Urinary bladder (tissue), 4 donors: ENCODE results near the gene ASIP. TPM values are rescaled to one million over a fixed set of nuclear protein-coding genes. Genes with fewer than 3 reads are reported as not detected.
"Not testable (repeated sequence)": the region's sequence is repeated elsewhere in the genome, so short reads cannot be mapped to it uniquely, and the experiment has no call there.

ENCODE experiments used
- DNase-seq: peaks from one replicate; pipeline ENCODE4 v3.0.0-alpha.2; 2015; ENCODE audit errors: extremely low spot score
- H3K27ac ChIP-seq: one replicate; pipeline ENCODE4 v1.5.1; 2013; ENCODE audit warnings: low read depth, mild to moderate bottlenecking, moderate library complexity
- H3K36me3 ChIP-seq: one replicate; pipeline ENCODE4 v1.6.1; 2013; ENCODE audit warnings: mild to moderate bottlenecking, moderate library complexity; ENCODE audit not compliant: insufficient read depth
- H3K4me1 ChIP-seq: one replicate; pipeline ENCODE4 v1.6.1; 2013; ENCODE audit warnings: mild to moderate bottlenecking, moderate library complexity; ENCODE audit not compliant: insufficient read depth
- H3K4me3 ChIP-seq: one replicate; pipeline ENCODE4 v1.5.1; 2013; ENCODE audit warnings: low read depth, low read length
- WGBS: extraction: QIAGEN DNeasy Blood & Tissue Kit; methylation state at CpG from one replicate; pipeline ENCODE4 v1.1.7; 2013; 5-methylcytosine and 5-hydroxymethylcytosine counted together
- polyA plus RNA-seq: library from polyadenylated mRNA; stranded (reverse); fragments of 200-250 nt; gene quantifications from one replicate; pipeline ENCODE4 v1.2.3, GENCODE V29; 2013
- total RNA-seq: library from RNA; depleted of rRNA; stranded (reverse); fragments of >200 nt; gene quantifications from one replicate; pipeline ENCODE4 v1.2.3, GENCODE V29; 2014
- donor health status: healthy with polysubstance abuse.
- donor health status: healthy.

The ASIP gene
- total and polyA plus RNA-seq, 2 donors = 0.80 TPM; not detected in 1

DNA sequence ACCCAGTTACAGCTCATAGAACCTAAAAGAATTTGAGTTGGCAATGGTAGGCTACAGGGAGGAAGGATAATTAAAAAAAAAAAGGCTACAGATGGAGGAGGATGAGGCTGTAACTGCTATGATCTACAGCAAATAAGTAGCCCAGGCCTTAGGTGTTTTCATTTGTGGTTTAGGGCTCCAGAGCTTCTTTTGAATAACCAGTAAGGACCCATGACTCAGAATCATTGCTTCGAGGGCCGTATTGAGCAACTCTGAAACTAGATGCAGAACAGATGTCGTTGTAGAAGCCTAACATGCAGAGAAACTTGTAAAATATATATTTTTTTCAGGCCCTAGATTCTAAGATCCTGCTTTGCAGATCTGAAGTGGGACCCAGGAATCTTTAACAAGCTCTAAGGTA lies 19.0 kb upstream of the ASIP start:
- Histone ChIP-seq H3K27ac (no peak overlapping the region), H3K4me3 (no peak overlapping the region), H3K4me1 (no peaks in the 10 kb centered on the region), H3K36me3 (no peaks in the 10 kb centered on the region)
- WGBS = 55% methylated on average over 3 of the region's 3 CpGs
- DNase-seq = no peak

DNA sequence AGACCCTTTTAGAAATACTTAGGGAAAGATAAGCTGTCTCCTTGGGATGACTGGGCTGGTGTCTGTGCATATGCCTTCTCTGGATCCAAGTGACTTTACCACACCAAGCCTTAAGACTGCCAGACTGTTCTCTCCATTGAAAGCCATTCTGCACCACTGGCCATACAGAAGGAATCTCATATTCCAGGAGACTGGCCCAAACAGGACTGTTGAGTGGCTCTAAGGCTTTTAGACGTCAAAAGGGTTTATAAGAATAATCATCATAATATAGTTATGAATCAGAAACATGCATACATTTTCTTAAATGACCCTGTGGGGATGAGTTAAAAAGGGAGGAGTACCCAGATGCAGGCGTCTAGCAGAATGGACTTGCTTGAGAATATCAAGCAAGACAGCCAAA lies 17.0 kb upstream of the ASIP start:
- not testable (repeated sequence) for DNase-seq, H3K27ac ChIP-seq, H3K36me3 ChIP-seq, H3K4me3 ChIP-seq, H3K4me1 ChIP-seq
- 92% methylated on average over 2 of the region's 2 CpGs for WGBS

DNA sequence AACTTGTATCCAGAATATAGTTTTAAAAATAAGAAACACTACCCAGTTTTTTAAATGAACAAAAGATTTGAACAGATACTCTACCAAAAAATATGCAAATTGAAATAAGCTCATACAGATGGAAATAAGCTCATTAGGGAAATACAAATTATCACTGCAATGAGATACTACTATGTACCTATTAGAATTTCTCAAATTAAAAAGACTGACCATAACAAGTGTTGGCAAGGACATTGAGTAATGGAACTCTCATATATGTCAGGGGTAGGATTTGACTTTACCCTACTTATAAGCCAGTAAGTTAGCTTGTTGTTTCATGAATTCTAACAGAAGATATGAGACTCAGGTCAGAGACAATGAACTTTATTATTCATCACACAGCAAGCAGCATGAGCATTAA lies 9.6 kb upstream of the ASIP start:
- DNase-seq = no peak
- Histone ChIP-seq H3K4me3 (no peak overlapping the region), H3K36me3 (no peaks in the 10 kb centered on the region), H3K4me1 (no peaks in the 10 kb centered on the region), H3K27ac (no peak overlapping the region)

DNA sequence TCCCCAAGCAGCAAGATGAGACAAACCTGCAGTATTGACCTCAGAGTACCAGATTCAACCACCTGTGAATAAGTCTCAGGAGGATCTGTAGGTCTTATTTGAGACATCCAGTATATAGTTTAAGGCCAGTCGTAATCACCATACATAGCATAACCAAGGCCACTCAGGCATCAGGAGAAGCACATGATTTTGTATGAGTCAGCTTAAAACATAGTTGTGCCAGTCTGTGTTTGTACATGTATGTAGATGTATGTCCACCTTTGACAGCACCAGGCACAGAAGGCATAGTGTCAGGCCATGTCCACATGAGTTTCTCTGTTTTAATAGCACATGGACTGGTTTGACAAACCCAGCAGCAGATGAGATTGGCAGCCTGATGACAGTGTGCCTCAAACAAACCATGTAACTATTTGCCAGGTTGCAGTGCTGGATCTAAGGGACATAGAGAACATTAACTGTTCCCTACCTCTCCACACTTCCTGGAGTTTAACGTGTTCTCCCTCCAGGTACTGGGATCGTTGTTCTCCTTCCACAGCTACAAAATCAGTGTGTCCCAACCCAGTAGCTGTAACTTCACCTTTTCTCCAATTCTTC lies 8.6 kb upstream of the ASIP start:
- WGBS = 91% methylated on average over 3 of the region's 3 CpGs
- no peaks in the 10 kb centered on the region for H3K4me1 ChIP-seq
- no peaks in the 10 kb centered on the region for H3K36me3 ChIP-seq
- DNase-seq = no peak
- H3K4me3 ChIP-seq = no peak overlapping the region
- no peak overlapping the region for H3K27ac ChIP-seq

DNA sequence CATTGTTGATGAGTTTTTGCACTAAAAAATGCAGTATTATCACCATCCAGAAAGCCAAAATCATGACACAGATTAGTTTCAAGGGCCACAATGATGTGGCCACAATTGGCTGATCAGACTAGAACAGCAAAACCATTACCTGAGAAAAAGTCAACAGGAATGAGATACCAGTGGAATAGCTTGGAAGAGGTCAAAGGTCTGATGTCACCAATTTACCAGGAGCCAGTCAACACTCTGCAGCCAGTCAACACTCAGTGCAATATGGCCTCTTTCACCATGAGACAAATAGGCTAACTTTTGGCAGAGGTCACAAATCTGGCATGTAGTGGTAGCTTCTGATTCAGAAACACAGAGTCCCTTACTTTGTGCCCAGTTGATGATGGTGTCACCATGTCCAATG lies 7.5 kb upstream of the ASIP start:
- Histone ChIP-seq H3K36me3 (no peaks in the 10 kb centered on the region), H3K27ac (no peak overlapping the region), H3K4me3 (no peak overlapping the region), H3K4me1 (no peaks in the 10 kb centered on the region)
- DNase-seq = no peak

DNA sequence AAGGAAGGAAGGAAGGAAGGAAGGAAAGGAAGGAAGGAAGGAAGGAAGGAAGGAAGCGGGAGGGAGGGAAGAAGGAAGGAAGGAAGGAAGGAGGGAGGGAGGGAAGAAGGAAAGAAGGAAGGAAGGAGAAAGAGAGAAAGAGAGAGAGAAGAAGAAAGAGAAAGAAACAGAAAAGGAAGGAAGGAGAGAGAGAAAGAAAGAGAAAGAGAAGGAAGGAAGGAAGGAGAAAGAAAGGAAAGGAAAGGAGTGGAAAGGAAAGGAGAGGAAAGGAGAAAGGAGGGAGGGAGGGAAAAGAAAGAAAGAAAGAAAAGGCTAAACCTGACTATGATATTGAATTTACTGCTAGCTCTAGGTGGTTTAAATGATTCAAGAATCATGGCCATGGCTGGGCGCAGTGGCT lies 5.3 kb upstream of the ASIP start:
- Histone ChIP-seq H3K36me3 (no peaks in the 10 kb centered on the region), H3K4me3 (no peak overlapping the region), H3K4me1 (no peaks in the 10 kb centered on the region), H3K27ac (no peak overlapping the region)
- no peak for DNase-seq
- WGBS = 99% methylated on average over 2 of the region's 2 CpGs

DNA sequence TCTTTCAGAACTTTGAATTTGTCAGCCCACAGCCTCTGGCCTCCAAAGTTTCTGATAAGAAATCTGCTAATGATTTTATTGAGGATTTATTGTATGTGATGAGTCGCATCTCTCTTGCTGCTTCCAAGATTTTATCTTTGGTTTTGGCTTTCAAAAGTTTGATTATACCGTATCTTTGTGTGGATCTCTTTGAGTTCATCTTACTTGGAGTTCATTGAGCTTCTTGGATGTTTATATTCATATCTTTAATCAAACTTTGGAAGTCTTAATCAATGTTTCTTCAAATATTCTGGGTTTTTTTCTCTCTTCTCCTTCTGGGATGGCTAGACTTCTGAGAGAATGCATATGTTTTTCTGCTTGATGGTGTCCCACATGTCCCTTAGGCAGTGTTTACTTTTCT lies 3.3 kb upstream of the ASIP start:
- Histone ChIP-seq H3K36me3 (no peaks in the 10 kb centered on the region), H3K4me1 (no peaks in the 10 kb centered on the region), H3K4me3 (no peak overlapping the region), H3K27ac (no peak overlapping the region)
- 83% methylated on average over 2 of the region's 2 CpGs for WGBS
- DNase-seq = no peak

DNA sequence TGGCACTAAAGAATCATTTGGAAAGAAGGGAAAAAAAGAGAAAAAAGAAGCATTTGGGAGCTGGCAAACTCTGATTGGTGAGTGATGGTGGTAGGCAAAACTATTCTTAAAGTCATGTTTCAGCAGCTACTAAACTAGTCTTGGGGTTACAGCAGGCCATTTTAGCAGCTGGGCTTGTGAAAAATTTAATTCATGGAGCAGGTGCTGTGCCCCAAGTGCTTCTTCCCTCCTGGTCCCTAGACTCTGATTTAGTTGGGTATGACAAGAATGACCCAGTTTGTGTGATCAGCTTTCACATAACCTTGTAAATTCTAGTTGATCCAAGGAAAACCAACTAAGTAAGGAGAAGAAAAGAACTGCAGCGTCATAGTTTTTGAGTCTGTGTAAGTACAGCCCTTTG lies 1.1 kb upstream of the ASIP start:
- no peaks in the 10 kb centered on the region for H3K4me1 ChIP-seq
- no peak overlapping the region for H3K4me3 ChIP-seq
- DNase-seq = no peak
- no peaks in the 10 kb centered on the region for H3K36me3 ChIP-seq
- WGBS = 93% methylated on average over 1 of the region's 1 CpG
- H3K27ac ChIP-seq = no peak overlapping the region

DNA sequence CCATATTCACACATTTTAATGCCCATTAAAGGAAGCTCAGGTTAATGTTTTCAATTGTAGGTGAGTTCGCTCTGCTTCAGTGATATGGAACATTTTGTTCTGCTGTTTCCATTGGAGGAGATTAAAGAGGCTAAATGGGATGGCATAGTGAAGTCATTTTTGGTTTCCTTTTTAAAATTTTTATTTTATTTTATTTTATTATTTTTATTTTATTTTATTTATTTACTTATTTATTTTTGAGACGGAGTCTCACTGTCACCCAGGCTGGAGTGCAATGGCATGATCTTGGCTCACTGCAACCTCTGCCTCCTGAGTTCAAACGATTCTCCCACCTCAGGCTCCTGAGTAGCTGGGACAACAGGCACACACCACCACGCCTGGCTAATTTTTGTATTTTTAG lies 792 bp downstream of the ASIP start:
- 86% methylated on average over 4 of the region's 4 CpGs for WGBS
- not testable (repeated sequence) for H3K4me3 ChIP-seq

DNA sequence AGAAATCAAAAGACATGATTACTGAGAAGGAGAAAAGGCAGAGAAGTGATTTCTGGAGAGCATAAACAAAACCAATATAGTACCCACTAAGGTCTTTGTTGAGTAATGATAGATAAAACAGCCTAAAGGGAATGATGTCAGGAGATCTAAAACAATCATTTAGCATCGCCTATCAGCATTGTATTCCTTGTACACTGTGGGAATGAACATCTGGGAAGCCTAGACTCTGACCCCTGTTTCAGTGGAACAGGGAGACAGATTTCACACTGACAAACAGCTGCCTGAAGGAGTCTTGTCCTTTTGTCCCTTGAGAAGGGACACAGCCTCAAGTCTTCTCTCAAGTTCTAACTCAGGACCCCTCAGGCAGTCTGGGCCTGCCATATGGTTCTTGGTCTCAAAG lies 1.7 kb downstream of the ASIP start:
- no peak for DNase-seq
- Histone ChIP-seq H3K4me3 (no peak overlapping the region), H3K36me3 (no peaks in the 10 kb centered on the region), H3K27ac (no peak overlapping the region), H3K4me1 (no peaks in the 10 kb centered on the region)
- WGBS = 84% methylated on average over 1 of the region's 1 CpG

More for the DNA sequence above, 792 bp downstream of the ASIP start:
- not testable (repeated sequence) for H3K4me1 ChIP-seq, H3K27ac ChIP-seq, H3K36me3 ChIP-seq, DNase-seq

DNA sequence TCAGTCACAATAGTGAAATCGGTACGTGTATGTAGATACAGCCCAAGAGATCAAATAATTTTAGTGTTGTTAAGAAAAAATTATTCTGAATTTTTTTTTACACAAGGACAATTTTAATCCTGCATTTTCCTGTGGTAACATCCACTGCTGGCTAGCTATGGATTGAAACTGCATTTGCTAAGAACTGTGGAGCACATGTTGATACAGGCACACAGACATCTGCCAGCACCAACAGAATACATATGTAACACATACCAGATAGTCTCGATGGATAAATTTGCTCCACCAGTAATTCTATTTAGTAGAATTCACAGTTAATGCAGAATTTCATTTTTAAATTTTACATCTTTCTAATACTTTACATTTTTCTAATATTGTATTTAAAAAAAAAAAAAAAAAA lies 2.2 kb downstream of the ASIP start:
- no peak overlapping the region for H3K4me3 ChIP-seq
- H3K4me1 ChIP-seq = no peaks in the 10 kb centered on the region
- no peaks in the 10 kb centered on the region for H3K36me3 ChIP-seq
- no peak overlapping the region for H3K27ac ChIP-seq
- 84% methylated on average over 3 of the region's 3 CpGs for WGBS
- DNase-seq = no peak

DNA sequence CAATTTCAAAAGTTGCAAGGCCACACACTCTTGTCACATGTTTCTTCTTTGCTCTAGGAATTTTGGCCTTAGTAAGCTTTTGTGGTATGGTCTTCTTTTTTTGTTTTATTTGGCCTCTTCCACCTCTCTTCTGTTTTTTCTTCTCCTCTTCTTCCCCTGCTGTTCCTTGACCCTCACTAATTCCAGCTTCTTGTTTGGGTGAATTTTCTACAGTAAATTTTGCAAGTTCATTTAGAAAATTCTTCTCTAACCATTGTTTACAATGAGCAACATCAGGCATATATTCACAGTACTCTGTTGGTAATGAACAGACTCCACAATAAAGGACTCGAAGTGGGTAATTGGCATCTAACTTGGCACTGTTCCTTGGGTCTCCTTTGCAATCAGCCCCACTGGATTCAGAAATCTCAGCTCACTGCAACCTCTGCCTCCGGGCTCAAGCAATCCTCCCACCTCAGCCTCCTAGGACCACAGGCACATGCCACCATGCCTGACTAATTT lies 5.0 kb downstream of the ASIP start:
- 80% methylated on average over 2 of the region's 2 CpGs for WGBS
- DNase-seq = no peak
- Histone ChIP-seq H3K4me1 (no peaks in the 10 kb centered on the region), H3K4me3 (no peak overlapping the region), H3K36me3 (no peaks in the 10 kb centered on the region), H3K27ac (no peak overlapping the region)

DNA sequence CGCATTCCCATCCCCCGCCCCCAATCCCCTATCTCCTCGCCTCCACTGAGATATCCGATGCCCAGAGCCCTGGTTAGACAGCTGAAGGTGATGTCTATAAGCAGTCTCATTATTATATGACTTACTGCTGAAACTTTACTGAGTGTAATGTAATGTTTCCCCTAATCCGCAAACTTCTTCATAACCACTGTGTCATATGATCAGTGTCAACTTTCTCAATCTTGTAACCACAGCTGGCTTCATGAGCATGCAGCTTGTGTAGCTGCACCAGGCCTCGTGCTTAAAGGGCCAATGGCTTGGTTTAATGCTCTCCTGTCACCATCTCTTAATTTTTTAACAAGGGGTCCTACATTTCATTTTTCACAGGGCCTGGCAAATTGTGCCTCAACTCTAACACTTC lies 8.1 kb downstream of the ASIP start:
- Histone ChIP-seq H3K36me3 (no peaks in the 10 kb centered on the region), H3K4me3 (no peak overlapping the region), H3K4me1 (no peaks in the 10 kb centered on the region), H3K27ac (no peak overlapping the region)
- WGBS = 74% methylated on average over 6 of the region's 6 CpGs
- no peak for DNase-seq

DNA sequence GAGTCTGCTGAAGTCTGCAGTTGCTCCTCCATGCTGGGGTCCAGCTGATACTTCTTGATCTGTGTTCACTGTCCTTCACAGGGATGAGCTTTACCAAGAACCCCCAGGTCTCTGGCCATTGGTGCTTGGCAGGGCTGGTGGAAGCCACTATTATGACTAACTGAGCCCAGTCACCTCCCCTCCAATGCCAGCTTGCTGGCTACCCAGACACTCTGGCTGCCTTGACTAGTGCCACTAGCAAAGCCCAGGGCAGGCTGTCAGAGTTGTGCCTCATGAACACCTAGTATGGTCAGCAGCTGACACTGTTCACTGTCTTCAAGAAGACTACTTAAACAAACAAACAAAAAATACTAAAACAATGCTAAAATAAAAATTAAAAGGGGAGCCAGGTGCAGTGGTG lies 8.8 kb downstream of the ASIP start:
- Histone ChIP-seq H3K4me1 (no peaks in the 10 kb centered on the region), H3K4me3 (no peak overlapping the region), H3K36me3 (no peaks in the 10 kb centered on the region), H3K27ac (no peak overlapping the region)
- DNase-seq = no peak

DNA sequence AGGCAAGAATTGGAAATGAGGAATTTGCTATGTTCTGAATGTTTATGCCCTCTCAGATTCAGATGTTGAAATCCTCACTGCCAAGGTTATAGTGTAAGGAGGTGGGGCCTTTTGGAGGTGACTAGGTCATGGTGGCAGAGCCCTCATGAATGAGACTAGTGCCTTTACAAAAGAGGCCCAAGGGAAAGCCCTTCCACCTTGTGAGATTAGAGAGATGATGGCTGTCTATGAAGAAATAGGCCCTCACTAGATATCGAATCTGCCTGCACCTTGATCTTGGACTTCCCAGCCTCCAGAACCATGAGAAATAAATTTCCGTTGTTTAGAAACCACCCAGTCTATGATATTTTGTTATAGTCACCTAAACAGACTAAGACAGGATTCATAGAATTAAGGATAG lies 10.4 kb downstream of the ASIP start:
- H3K4me3 ChIP-seq = no peak overlapping the region
- 98% methylated on average over 2 of the region's 2 CpGs for WGBS
- H3K36me3 ChIP-seq = no peaks in the 10 kb centered on the region
- H3K4me1 ChIP-seq = no peaks in the 10 kb centered on the region
- H3K27ac ChIP-seq = no peak overlapping the region
- no peak for DNase-seq
